Kidney (tissue), 14 donors: ENCODE measurements around the gene MTCL1. TPM values are rescaled to one million over a fixed set of nuclear protein-coding genes. Genes with fewer than 3 reads are reported as not detected.

Experiments
- DNase-seq, 5 donors: peaks; one replicate each; pipeline ENCODE4 v3.0.0-alpha.2; 2013 to 2020
- FAIRE-seq: peaks from 2 replicates; lab custom pipeline; 2012; peaks lifted over from hg19 to GRCh38; lab: Jason Lieb, UNC
- H3K27ac ChIP-seq, 2 donors: one replicate each; pipeline ENCODE4 v1.7.0; 2013; ENCODE audit warnings: low read depth in 2 of 2, low read length in 2 of 2, inconsistent platforms in 1 of 2
- H3K27me3 ChIP-seq: one replicate; pipeline ENCODE4 v1.7.1; 2013; ENCODE audit warnings: low read length, inconsistent platforms; ENCODE audit not compliant: control insufficient read depth, insufficient read depth
- H3K36me3 ChIP-seq, 3 donors: one replicate each; pipeline versions ENCODE4 v1.7.0 to v1.7.1; 2013; ENCODE audit warnings: low read length in 3 of 3, control low read depth in 1 of 3, inconsistent platforms in 1 of 3; ENCODE audit not compliant: insufficient read depth in 3 of 3, control insufficient read depth in 2 of 3
- H3K4me1 ChIP-seq, 3 donors: one replicate each; pipeline versions ENCODE4 v1.7.0 to v1.7.1; 2013; ENCODE audit warnings: low read length in 3 of 3, inconsistent platforms in 1 of 3, low read depth in 1 of 3; ENCODE audit not compliant: control insufficient read depth in 2 of 3, insufficient read depth in 2 of 3
- H3K4me3 ChIP-seq, 3 donors: one replicate each; pipeline versions ENCODE4 v1.7.0 to v1.8.1; 2013; ENCODE audit warnings: low read length in 3 of 3, control low read depth in 1 of 3, inconsistent platforms in 1 of 3
- H3K9ac ChIP-seq, 3 donors: one replicate each; pipeline versions ENCODE4 v1.7.0 to v1.7.1; 2013; ENCODE audit warnings: low read length in 3 of 3, control low read depth in 1 of 3, inconsistent platforms in 1 of 3
- H3K9me3 ChIP-seq, 3 donors: one replicate each; pipeline versions ENCODE4 v1.7.0 to v1.7.1; 2013; ENCODE audit warnings: low read length in 3 of 3, control low read depth in 1 of 3, inconsistent platforms in 1 of 3; ENCODE audit not compliant: control insufficient read depth in 2 of 3, insufficient read depth in 1 of 3
- CTCF ChIP-seq: IDR thresholded peaks from 3 replicates; pipeline ENCODE4 v1.5.1; 2012; ENCODE audit warnings: mild to moderate bottlenecking, moderate library complexity, borderline replicate concordance; ENCODE audit not compliant: insufficient read depth; ENCODE audit errors: extremely low read depth
- intact Hi-C: fragments of 100-400 bp; cut with DNase I; formaldehyde crosslinking; loops from one replicate; pipeline ENCODE4 v1.11.1; 2022
- polyA plus RNA-seq: library from polyadenylated mRNA; stranded (reverse); fragments of 350-450 nt; fragmentation: Illumina TruSeq; extraction: RNeasy Lipid Tissue Mini Kit (QIAGEN cat#74804); gene quantifications from one replicate; pipeline ENCODE4 v1.2.3, GENCODE V29; 2014; ENCODE audit warnings: low read depth, low replicate concordance; ENCODE audit not compliant: insufficient read depth
- total RNA-seq: library from RNA; stranded (reverse); fragmentation: NEBNext Ultra II Directional; extraction: Animal tissue kit (Norgen Biotek cat#: 25700); gene quantifications from one replicate; pipeline ENCODE4 v1.2.1, GENCODE V29; 2021
- donor health status: control.
- donor health status: control.
- donor health status: control.
- donor health status: control.
- donor health status: control.
- donor health status: DM: yes; HTN: yes; CAD: no.
- donor health status: Normal renal cell carcinoma (clear cell type).

Gene MTCL1
- total and polyA plus RNA-seq, 2 donors from 2014 or later, result 2.5 to 15.3 TPM

- Histone ChIP-seq H3K4me3 (no peak overlapping the region), H3K27me3 (no peaks in the 10 kb centered on the region), H3K9me3 (no peaks in the 10 kb centered on the region), H3K9ac (no peak overlapping the region), H3K4me1 (no peaks in the 10 kb centered on the region), H3K27ac (no peak overlapping the region), H3K36me3 (no peaks in the 10 kb centered on the region)
- DNase-seq, result no peak
- intact Hi-C loops, result no loop called here
- no peak for FAIRE-seq
- no peak for TF ChIP-seq CTCF
Measured at GRCh38 chr18:8719192-8719591, 13.8 kb downstream of the MTCL1 start.

GRCh38 chr18:8720141-8720540, 14.8 kb downstream of the MTCL1 start:
- Histone ChIP-seq H3K27me3 (no peaks in the 10 kb centered on the region), H3K9me3 (no peaks in the 10 kb centered on the region), H3K4me1 (no peaks in the 10 kb centered on the region), H3K36me3 (no peaks in the 10 kb centered on the region), H3K9ac (no peak overlapping the region), H3K4me3 (no peak overlapping the region), H3K27ac (no peak overlapping the region)
- TF ChIP-seq CTCF, result no peak
- intact Hi-C loops, result no loop called here
- no peak for DNase-seq
- FAIRE-seq, result no peak

- Histone ChIP-seq H3K9me3 (no peaks in the 10 kb centered on the region), H3K4me1 (no peaks in the 10 kb centered on the region), H3K27me3 (no peaks in the 10 kb centered on the region), H3K4me3 (no peak overlapping the region), H3K27ac (no peak overlapping the region), H3K36me3 (no peaks in the 10 kb centered on the region), H3K9ac (no peak overlapping the region)
- DNase-seq (no peak), FAIRE-seq (no peak)
- intact Hi-C loops, result no loop called here
- no peak for TF ChIP-seq CTCF
Measured at GRCh38 chr18:8721094-8721669, 15.8 kb downstream of the MTCL1 start.

- no peak overlapping the region for H3K4me3 ChIP-seq
- FAIRE-seq, result no peak
- no peak for DNase-seq
- no peaks in the 10 kb centered on the region for H3K9me3 ChIP-seq
- no peak overlapping the region for H3K27ac ChIP-seq
- H3K27me3 ChIP-seq, result no peaks in the 10 kb centered on the region
- H3K4me1 ChIP-seq, result no peaks in the 10 kb centered on the region
- intact Hi-C loops, result no loop called here
- TF ChIP-seq CTCF, result no peak
- H3K9ac ChIP-seq, result no peak overlapping the region
- no peaks in the 10 kb centered on the region for H3K36me3 ChIP-seq
Measured at GRCh38 chr18:8721716-8722115, 16.4 kb downstream of the MTCL1 start.
